Activated CD4-positive, alpha-beta T cell treated with anti-CD3 and anti-CD28 coated beads for 24 hours (primary cell): ENCODE data around the gene CAMKK2.
A peak's percentile ranks its signal among the peaks of the same experiment; 100 is the strongest.
"Not testable (repeated sequence)": the region's sequence is repeated elsewhere in the genome, so short reads cannot be mapped to it uniquely, and the experiment has no call there.

Source experiments
- DNase-seq, 2 donors: peaks; one replicate each; pipeline ENCODE4 v3.0.0-alpha.2; 2020; ENCODE audit warnings: low read depth in 2 of 2

The CAMKK2 gene

DNA sequence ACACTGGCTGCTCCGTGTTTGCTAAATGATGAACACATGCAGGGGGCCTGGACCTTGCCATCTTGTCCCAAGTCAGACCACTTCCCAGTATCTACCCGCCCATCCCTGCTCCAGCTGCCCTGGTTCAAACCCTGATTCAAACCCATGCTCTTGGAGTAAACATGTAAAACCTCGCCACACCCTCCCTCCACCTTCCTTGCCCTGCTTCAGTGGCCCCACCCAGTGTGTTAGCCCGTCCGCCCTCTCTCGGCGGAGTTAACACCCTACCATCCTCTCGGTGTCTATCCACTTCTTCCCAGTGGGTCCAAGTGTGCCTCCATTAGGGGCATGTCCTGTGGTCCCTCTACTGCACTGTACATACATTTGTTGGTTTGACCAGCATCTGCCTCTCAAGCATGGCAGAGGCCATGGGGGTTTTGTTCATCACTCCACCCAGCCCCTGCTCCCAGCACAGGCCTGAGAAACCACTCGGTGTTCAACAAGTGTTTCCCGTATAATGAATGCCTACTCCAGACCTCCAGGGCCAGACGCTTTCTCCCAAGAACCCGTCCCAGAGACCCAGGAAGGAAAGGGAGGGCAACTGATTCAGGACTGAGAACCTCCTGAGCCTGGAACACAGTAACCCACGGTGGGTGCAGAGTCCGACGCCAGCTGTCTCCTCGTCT lies 49.5 kb downstream of the CAMKK2 start:
- DNase-seq: no peak

- DNase-seq: no peak
Measured at GRCh38 chr12:121245951-121246350, 50.6 kb downstream of the CAMKK2 start.

DNA sequence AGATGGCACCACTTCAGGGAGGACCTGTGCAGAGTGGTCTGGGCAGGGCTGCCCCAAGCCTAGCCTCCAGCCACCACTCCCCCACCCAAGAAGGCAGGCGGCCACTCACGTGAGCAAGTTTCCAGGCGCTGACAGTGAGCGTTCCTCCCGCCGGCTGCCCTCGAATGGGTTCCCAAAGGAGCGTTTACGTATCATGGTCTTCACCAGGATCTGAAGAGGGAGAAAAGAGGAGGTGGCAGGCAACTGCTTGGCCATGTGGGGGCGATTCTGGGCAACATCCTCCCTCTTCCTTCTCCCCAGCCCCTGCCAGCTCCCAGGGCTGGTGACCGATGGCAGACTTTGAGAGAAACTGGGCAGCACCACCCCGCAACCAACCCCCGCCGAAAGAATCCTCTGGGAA lies 51.5 kb downstream of the CAMKK2 start:
- DNase-seq: no peak

DNA sequence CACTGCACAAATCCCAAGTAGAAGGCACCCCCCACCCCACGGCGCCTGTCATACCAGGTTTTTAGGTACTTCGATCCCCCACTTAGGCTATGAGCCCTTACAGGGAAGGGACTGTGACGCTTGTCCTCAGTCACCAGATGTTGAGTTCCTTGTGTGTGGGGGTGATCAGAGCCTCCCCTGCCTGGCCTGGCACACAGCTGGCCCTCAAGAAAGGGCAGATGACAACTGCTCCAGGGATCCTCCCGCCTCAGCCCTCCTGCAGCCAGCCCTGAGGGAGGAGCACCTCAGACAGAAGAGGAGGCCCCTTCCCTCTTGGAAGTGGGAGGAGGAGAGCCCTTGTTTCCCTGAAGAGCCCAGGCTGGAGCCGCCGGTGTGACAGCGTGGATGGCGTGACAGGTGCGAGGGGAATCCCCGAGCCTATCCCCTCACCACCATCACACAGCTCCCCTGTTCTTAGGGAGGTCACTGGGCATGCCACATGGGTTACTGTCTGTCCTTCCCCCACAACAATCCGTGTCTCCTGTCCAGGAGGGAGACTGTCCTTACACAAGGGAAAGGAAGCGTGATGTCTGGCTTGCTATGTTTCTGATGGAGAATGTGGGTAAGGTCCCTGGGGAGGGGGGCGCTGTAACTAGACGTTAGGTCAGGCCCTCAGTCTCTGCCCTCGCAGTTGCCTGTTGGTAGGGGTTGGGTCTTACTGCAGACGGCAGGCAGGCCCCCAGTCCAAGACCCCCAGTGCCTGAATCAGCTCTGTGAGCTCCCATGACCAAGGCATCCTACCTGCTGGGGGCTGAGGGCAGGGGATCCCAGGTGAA lies 55.1 kb downstream of the CAMKK2 start:
- DNase-seq: no peak

- DNase-seq: peak; percentile 61 to 64
Measured at GRCh38 chr12:121240484-121241101, 55.9 kb downstream of the CAMKK2 start.

DNA sequence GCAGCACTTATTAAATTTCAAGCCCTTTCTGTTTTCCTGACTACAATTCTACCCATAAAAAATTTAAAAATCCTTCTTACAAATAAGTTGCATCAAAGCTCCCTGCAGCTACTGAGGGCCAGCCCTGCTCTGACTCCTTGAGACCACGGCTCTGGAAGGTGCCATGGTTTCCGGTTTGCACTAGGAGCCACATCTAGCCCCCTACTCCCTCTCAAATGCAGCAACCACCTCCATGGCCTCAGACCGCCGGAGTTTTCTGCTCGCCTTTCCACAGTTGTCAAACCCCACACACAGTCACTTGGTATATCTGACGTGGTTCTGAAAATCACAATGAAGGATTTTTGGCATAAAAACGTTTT lies 56.5 kb downstream of the CAMKK2 start:
- no peak for DNase-seq

- no peak for DNase-seq
Measured at GRCh38 chr12:121239351-121240061, 57.0 kb downstream of the CAMKK2 start.

- DNase-seq: no peak
Measured at GRCh38 chr12:121238604-121239350, 57.7 kb downstream of the CAMKK2 start.

GRCh38 chr12:121238086-121238485 lies 58.4 kb downstream of the CAMKK2 start:
- DNase-seq: no peak

- no peak for DNase-seq
Measured at GRCh38 chr12:121237415-121237814, 59.1 kb downstream of the CAMKK2 start.

- no peak for DNase-seq
Measured at GRCh38 chr12:121236776-121237175, 59.7 kb downstream of the CAMKK2 start.

DNA sequence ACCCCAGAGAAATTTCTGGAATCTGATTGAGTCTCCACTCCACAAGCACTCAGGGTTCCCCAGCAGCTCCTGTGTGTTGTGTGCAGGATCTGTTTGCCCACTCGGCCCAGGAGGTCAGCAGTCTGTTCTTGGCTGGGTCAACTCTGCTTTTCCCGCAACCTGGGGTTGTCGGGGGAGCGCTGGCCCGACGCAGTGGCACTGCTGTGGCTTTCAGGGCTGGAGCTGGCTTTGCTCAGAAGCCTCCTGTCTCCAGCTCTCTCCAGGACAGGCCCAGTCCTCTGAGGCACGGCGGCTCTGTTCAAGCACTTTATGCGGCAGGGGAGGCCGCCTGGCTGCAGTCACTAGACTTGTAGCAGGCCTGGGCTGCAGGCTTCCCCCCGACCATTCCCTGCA lies 62.9 kb downstream of the CAMKK2 start:
- no peak for DNase-seq

- DNase-seq: no peak
Measured at GRCh38 chr12:121232977-121233627, 63.4 kb downstream of the CAMKK2 start.

GRCh38 chr12:121232163-121232562 lies 64.3 kb downstream of the CAMKK2 start:
- DNase-seq: no peak

- DNase-seq: no peak
Measured at GRCh38 chr12:121230538-121230907, 66.0 kb downstream of the CAMKK2 start.

- peak; percentile 39 to 49 for DNase-seq
Measured at GRCh38 chr12:121229826-121230537, 66.5 kb downstream of the CAMKK2 start.

DNA sequence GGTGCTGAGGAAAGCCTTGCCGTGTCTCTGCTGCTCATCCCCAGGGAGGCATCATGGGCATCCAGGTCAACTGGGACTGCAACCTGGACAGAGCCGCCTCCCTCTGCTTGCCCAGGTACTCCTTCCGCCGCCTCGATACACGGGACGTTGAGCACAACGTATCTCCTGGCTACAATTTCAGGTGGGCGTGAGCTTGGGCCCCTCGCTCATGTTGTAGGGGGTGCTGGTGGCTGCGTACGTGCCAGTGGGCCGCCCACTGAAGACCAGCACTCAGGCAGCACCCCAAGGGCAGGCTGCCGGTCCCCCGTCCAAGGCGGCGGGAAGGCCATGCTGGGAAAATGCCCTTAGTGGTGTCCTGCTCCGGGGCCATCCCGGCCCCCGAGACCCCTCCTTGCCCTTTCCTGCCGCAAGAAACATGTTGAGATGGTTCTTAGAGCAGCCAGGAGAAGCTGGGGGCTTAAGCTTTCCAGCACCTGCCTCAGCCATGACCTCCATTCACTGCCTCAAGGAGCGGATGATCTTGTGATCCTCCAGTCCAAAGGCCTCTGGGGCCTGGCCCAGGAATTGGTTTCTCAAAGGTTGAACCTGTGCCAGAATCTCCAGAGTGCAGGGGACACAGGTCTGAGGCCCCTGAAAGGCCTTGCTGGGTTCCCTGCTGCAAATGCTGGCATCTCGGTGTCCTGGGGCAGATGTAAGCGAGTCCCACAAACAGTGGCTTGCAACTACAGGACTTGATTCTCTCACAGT lies 67.4 kb downstream of the CAMKK2 start:
- DNase-seq: no peak

- DNase-seq: no peak
Measured at GRCh38 chr12:121227294-121227693, 69.2 kb downstream of the CAMKK2 start.

- DNase-seq: not testable (repeated sequence)
Measured at GRCh38 chr12:121226871-121227270, 69.6 kb downstream of the CAMKK2 start.

GRCh38 chr12:121226399-121226798 lies 70.1 kb downstream of the CAMKK2 start:
- DNase-seq: no peak
